Gastrocnemius medialis (tissue), 4 donors: ENCODE data around the gene ST6GALNAC1.

Source experiments
- POLR2A ChIP-seq, 2 donors: fragments of 450-650 bp; IDR thresholded peaks; one replicate each; pipeline ENCODE4 v1.6.1; 2017; ENCODE audit warnings: antibody characterized with exemption in 2 of 2, mild to moderate bottlenecking in 2 of 2, moderate library complexity in 2 of 2
- TF ChIP-seq, protein P1 (sequence below), 5 experiments: fragments of 450-650 bp in 3 of 5; fragments of 200-600 bp in 2 of 5; sonication (generic) in 2 of 5; IDR thresholded peaks in 4 of 5; conservative IDR thresholded peaks in 1 of 5; 1 replicate in 4 of 5; 2 replicates in 1 of 5; pipeline ENCODE4 v1.5.1; 2016 to 2019; ENCODE audit warnings: antibody characterized with exemption in 5 of 5, mild to moderate bottlenecking in 3 of 5, moderate library complexity in 3 of 5

DNA sequence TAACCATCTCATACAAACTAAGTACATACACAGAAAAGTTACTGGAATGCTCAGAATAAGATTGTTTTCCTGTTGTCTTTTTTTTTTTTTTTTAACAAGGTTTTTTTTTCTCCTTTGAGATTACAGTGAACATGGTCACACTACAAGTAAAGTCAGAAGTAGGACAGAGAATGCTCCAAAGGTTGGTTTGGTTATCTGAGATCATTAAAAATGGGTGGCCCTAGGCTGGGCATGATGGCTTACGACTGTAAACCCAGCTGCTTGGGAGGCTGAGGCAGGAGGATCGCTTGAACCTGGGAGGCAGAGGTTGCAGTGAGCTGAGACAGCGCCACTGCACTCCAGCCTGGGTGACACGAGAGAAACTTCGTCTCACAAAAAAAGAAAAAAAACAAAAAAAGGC, 6.9 kb upstream of the ST6GALNAC1 start:
- TF ChIP-seq, protein P1, sequence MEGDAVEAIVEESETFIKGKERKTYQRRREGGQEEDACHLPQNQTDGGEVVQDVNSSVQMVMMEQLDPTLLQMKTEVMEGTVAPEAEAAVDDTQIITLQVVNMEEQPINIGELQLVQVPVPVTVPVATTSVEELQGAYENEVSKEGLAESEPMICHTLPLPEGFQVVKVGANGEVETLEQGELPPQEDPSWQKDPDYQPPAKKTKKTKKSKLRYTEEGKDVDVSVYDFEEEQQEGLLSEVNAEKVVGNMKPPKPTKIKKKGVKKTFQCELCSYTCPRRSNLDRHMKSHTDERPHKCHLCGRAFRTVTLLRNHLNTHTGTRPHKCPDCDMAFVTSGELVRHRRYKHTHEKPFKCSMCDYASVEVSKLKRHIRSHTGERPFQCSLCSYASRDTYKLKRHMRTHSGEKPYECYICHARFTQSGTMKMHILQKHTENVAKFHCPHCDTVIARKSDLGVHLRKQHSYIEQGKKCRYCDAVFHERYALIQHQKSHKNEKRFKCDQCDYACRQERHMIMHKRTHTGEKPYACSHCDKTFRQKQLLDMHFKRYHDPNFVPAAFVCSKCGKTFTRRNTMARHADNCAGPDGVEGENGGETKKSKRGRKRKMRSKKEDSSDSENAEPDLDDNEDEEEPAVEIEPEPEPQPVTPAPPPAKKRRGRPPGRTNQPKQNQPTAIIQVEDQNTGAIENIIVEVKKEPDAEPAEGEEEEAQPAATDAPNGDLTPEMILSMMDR (IDR thresholded peaks at IDR 0.05 in 4 of 5, conservative IDR thresholded peaks at IDR 0.05 in 1 of 5): no peak
- TF ChIP-seq POLR2A (IDR thresholded peaks at IDR 0.05): no peak
